WI38 (cell line): Measurements from ENCODE around the gene GPHA2.
A peak's percentile ranks its signal among the peaks of the same experiment; 100 is the strongest.

Experiments used
- H3K4me3 ChIP-seq: 2 replicates; pipeline ENCODE4 v1.5.1; 2011; ENCODE audit warnings: low read depth, mild to moderate bottlenecking, control low read depth, low read length
- CTCF ChIP-seq: IDR thresholded peaks from 2 replicates; pipeline ENCODE4 v1.5.1; 2012; ENCODE audit warnings: low read depth, mild to moderate bottlenecking, control low read depth, low read length

The GPHA2 gene

GRCh38 chr11:64923151-64923661 lies 12.5 kb downstream of the GPHA2 start:
- H3K4me3 ChIP-seq: no peak overlapping the region
- no peak for TF ChIP-seq CTCF

- H3K4me3 ChIP-seq: no peak overlapping the region
- no peak for TF ChIP-seq CTCF
These were observed 14.3 kb downstream of the GPHA2 start for GRCh38 chr11:64921384-64921783.

GRCh38 chr11:64920124-64920523 lies 15.6 kb downstream of the GPHA2 start:
- no peak for TF ChIP-seq CTCF
- no peak overlapping the region for H3K4me3 ChIP-seq

GRCh38 chr11:64919627-64920026 lies 16.1 kb downstream of the GPHA2 start:
- no peak overlapping the region for H3K4me3 ChIP-seq
- TF ChIP-seq CTCF: no peak

GRCh38 chr11:64918017-64918416 lies 17.7 kb downstream of the GPHA2 start:
- 0 out of 2 replicates have a peak, but pooled peaks have one; percentile 6 for TF ChIP-seq CTCF

GRCh38 chr11:64917663-64917995 lies 18.1 kb downstream of the GPHA2 start:
- no peak for TF ChIP-seq CTCF
- peak overlapping the region; percentile 76 for H3K4me3 ChIP-seq

More at GRCh38 chr11:64918017-64918416, 17.7 kb downstream of the GPHA2 start:
- peak overlapping the region; percentile 76 for H3K4me3 ChIP-seq

- H3K4me3 ChIP-seq: peak within 1 kb of the TSS; percentile 76
- no peak for TF ChIP-seq CTCF
These were observed 18.7 kb downstream of the GPHA2 start, which contains the start of gene ATG2A for GRCh38 chr11:64916775-64917662. Gene ATG2A (minus strand): TSS chr11:64917209. CDS start chr11:64917135, 74 bp downstream.
